GM12878 (cell line): ENCODE measurements around the gene UGT2B11. TPM values are rescaled to one million over a fixed set of nuclear protein-coding genes. Genes with fewer than 3 reads are reported as not detected.
"Not testable (repeated sequence)": the region's sequence is repeated elsewhere in the genome, so short reads cannot be mapped to it uniquely, and the experiment has no call there.

ENCODE experiments used
- ATAC-seq: fragments of 200-7000 bp; cut with Tn5 transposase; 3 replicates; pipeline ENCODE4 v1.9.1; 2020; ENCODE audit warnings: mild to moderate bottlenecking, moderate library complexity
- BruUV-seq: library from RNA; stranded (reverse); fragments of 400-500 nt; replicated peaks from 2 replicates; lab custom pipeline; 2021; lab: Mats Ljungman, UMichigan
- CTCF ChIA-PET: fragments of 300-600 bp; sonication (Branson Sonifier 250); formaldehyde crosslinking; extraction: SDS; loops from one replicate; lab custom pipeline; 2021; ENCODE audit warnings: inconsistent platforms; lab: Yijun Ruan, JAX
- POLR2A ChIA-PET: fragments of 350-600 bp; formaldehyde crosslinking; extraction: SDS; loops from one replicate; lab custom pipeline; 2021; ENCODE audit warnings: inconsistent platforms; lab: Charles Lee
- RAD21 ChIA-PET: fragments of 300-600 bp; sonication (Branson Sonifier 250); formaldehyde crosslinking; loops from one replicate; lab custom pipeline; 2023; ENCODE audit warnings: antibody characterized with exemption; ENCODE audit not compliant: unreplicated experiment; lab: Charles Lee
- SMC1A ChIA-PET: fragments of 300-600 bp; sonication (Branson Sonifier 250); formaldehyde crosslinking; loops from one replicate; lab custom pipeline; 2023; ENCODE audit not compliant: unreplicated experiment, uncharacterized antibody; lab: Charles Lee
- DNase-seq: peaks from one replicate; pipeline ENCODE4 v3.0.0-alpha.2; 2011; ENCODE audit warnings: low read depth, low spot score
- FAIRE-seq: peaks from 3 replicates; lab custom pipeline; 2011; peaks lifted over from hg19 to GRCh38; lab: Jason Lieb, UNC
- H2AFZ ChIP-seq: 2 replicates; pipeline ENCODE4 v1.6.0; 2011; ENCODE audit warnings: low read depth, low read length, control low read depth; ENCODE audit not compliant: control insufficient read depth
- H3K27ac ChIP-seq: 2 replicates; pipeline ENCODE4 v1.5.1; 2011; ENCODE audit warnings: control low read depth; ENCODE audit not compliant: control insufficient read depth, insufficient read depth
- H3K27me3 ChIP-seq, 2 experiments: replicated peaks in 1 of 2; 2 replicates each; pipeline versions ENCODE4 v1.6.0 to v1.6.1; 2011; ENCODE audit warnings: low read length in 1 of 2; ENCODE audit not compliant: control insufficient read depth in 2 of 2, insufficient read depth in 2 of 2
- H3K36me3 ChIP-seq, 2 experiments: 2 replicates each; pipeline ENCODE4 v1.5.1; 2011; ENCODE audit warnings: low read length in 1 of 2; ENCODE audit not compliant: control insufficient read depth in 2 of 2, insufficient read depth in 2 of 2
- H3K4me1 ChIP-seq: 2 replicates; pipeline ENCODE4 v1.6.1; 2011; ENCODE audit warnings: mild to moderate bottlenecking, low read length, moderate library complexity, mixed read lengths; ENCODE audit not compliant: control insufficient read depth, insufficient read depth
- H3K4me2 ChIP-seq: 2 replicates; pipeline ENCODE4 v1.6.0; 2011; ENCODE audit warnings: control low read depth; ENCODE audit not compliant: control insufficient read depth, insufficient read depth
- H3K4me3 ChIP-seq: fragments of 200-600 bp; sonication (generic); 2 replicates; pipeline ENCODE4 v1.5.1; 2016
- H3K79me2 ChIP-seq: 2 replicates; pipeline ENCODE4 v1.6.0; 2011; ENCODE audit warnings: low read length; ENCODE audit not compliant: control insufficient read depth, insufficient read depth
- H3K9ac ChIP-seq: 2 replicates; pipeline ENCODE4 v1.8.0; 2011; ENCODE audit warnings: low read length, control low read depth, mixed read lengths; ENCODE audit not compliant: control insufficient read depth, insufficient read depth
- H3K9me3 ChIP-seq: replicated peaks from 3 replicates; pipeline ENCODE4 v1.5.1; 2011; ENCODE audit warnings: mild to moderate bottlenecking, low read length; ENCODE audit not compliant: control insufficient read depth, insufficient read depth
- H4K20me1 ChIP-seq: 2 replicates; pipeline ENCODE4 v1.6.0; 2011; ENCODE audit not compliant: control insufficient read depth, insufficient read depth
- WGBS: methylation state at CpG from one replicate; pipeline ENCODE4 v1.1.6; 2016; ENCODE audit warnings: low lambda C conversion rate; ENCODE audit not compliant: insufficient replicate concordance, insufficient coverage; ENCODE audit errors: missing lambda C conversion rate; 5-methylcytosine and 5-hydroxymethylcytosine counted together
- in situ Hi-C: fragments of 300-500 bp; cut with MboI; formaldehyde crosslinking; loops from 9 replicates; pipeline ENCODE4 v1.14.3; 2018; ENCODE audit warnings: mixed read lengths
- intact Hi-C: fragments of 100-400 bp; cut with micrococcal nuclease; formaldehyde crosslinking; loops from one replicate; pipeline ENCODE4 v1.14.2; 2022; ENCODE audit not compliant: unreplicated experiment
- polyA plus RNA-seq, 11 experiments: library from polyadenylated mRNA; depleted of rRNA in 4 of 11; unstranded in 6 of 11; stranded (reverse) in 5 of 11; fragments of >200 nt; fragmentation: Nextera tagmentation in 4 of 11; fragmentation: Illumina TruSeq in 1 of 11; extraction: Ambion mirVana in 4 of 11; extraction: Trizol in 1 of 11; gene quantifications; 1 replicate in 1 of 11; 2 replicates in 10 of 11; pipeline versions ENCODE4 v1.2.1 to v1.2.3, GENCODE V29; 2011 to 2016; ENCODE audit warnings: inconsistent platforms in 2 of 11, missing spikeins in 2 of 11, low read depth in 1 of 11
- total RNA-seq, 4 experiments: library from RNA; depleted of rRNA in 3 of 4; stranded (reverse); fragments of >200 nt in 3 of 4; fragmentation: Illumina TruSeq in 1 of 4; extraction: Trizol in 1 of 4; gene quantifications; 2 replicates each; pipeline versions ENCODE4 v1.2.1 to v1.2.3, GENCODE V29; 2013 to 2021

UGT2B11 gene
- total and polyA plus RNA-seq, 10 of the 15 experiments (the other 5 are each of a cell fraction or from before 2014, with no cell fraction given) = not detected

DNA sequence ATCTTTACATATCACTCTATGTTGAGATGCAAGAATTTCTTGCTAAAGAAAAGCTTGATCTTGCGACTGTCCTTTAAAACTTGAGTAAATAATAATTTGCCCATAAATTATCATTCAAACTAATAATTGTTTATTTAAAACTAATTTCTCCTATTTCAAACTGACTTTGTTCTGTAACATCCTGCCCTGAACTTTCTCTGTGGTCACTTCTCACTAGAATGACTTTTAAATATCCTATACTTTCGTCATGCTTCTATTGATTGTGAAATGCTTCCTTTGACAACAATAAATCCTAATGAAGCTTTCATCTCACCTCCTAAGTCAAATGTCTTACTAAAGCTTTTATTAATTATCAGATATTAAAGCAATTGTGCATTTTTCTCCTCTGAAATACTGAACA, 27.2 kb upstream of the UGT2B11 start:
- H2AFZ ChIP-seq, H3K27me3 ChIP-seq, DNase-seq, H3K4me1 ChIP-seq, RAD21 ChIA-PET, BruUV-seq, H3K79me2 ChIP-seq, H3K27ac ChIP-seq, H3K4me2 ChIP-seq, FAIRE-seq, CTCF ChIA-PET, in situ Hi-C loops, H3K9ac ChIP-seq, H3K36me3 ChIP-seq, H4K20me1 ChIP-seq, H3K4me3 ChIP-seq, ATAC-seq, H3K9me3 ChIP-seq: not testable (repeated sequence)
- POLR2A ChIA-PET = interaction anchor here (0.6 kb wide), 1 partner anchor 589 kb away, joined by 4 read pairs; no protein-coding TSS in a partner anchor
- intact Hi-C loops = loop anchor here (2.0 kb wide), 1 partner anchor 65 kb away; no protein-coding TSS in a partner anchor
- 55% methylated on average over 2 of the region's 2 CpGs for WGBS
- SMC1A ChIA-PET = interaction anchor here (1.0 kb wide), 1 partner anchor 603 kb away, joined by 3 read pairs; no protein-coding TSS in a partner anchor

GRCh38 chr4:69240787-69241186, 26.2 kb upstream of the UGT2B11 start:
- FAIRE-seq, H3K9ac ChIP-seq, in situ Hi-C loops, POLR2A ChIA-PET, ATAC-seq, H2AFZ ChIP-seq, H3K4me3 ChIP-seq, H4K20me1 ChIP-seq, H3K4me2 ChIP-seq, H3K36me3 ChIP-seq, DNase-seq, BruUV-seq, H3K27me3 ChIP-seq, H3K27ac ChIP-seq, RAD21 ChIA-PET, H3K79me2 ChIP-seq, H3K4me1 ChIP-seq, H3K9me3 ChIP-seq, CTCF ChIA-PET: not testable (repeated sequence)
- 25% methylated on average over 3 of the region's 3 CpGs for WGBS
- SMC1A ChIA-PET = interaction anchor here (1.2 kb wide), 1 partner anchor 10 kb away, joined by 3 read pairs; no protein-coding TSS in a partner anchor
- intact Hi-C loops = loop anchor here (2.0 kb wide), 1 partner anchor 66 kb away; no protein-coding TSS in a partner anchor
